GM13977 (cell line): ENCODE measurements around the gene LACTB.
A peak's percentile ranks its signal among the peaks of the same experiment; 100 is the strongest.

Source experiments
- DNase-seq: peaks from one replicate; pipeline ENCODE4 v3.0.0; 2012; ENCODE audit warnings: low spot score
- CTCF ChIP-seq: IDR thresholded peaks from 2 replicates; pipeline ENCODE4 v1.5.1; 2012; ENCODE audit warnings: mild to moderate bottlenecking, control low read depth; ENCODE audit not compliant: insufficient read depth; ENCODE audit errors: extremely low read depth, missing control alignments
- in situ Hi-C: fragments of 300-500 bp; cut with MboI; formaldehyde crosslinking; loops from one replicate; pipeline ENCODE4 v1.12.0; 2022; ENCODE audit warnings: low sequenced_read_pairs, low pct_unique_long_range_greater_than_20kb, mixed read lengths, inconsistent platforms; ENCODE audit not compliant: unreplicated experiment

The LACTB gene

GRCh38 chr15:63121382-63122001, at the start of gene LACTB:
Gene LACTB (plus strand): TSS chr15:63121861. CDS start chr15:63121872, 11 bp downstream.
- in situ Hi-C loops: no loop called here
- no peak for TF ChIP-seq CTCF
- peak; percentile 89 for DNase-seq

- in situ Hi-C loops: no loop called here
- no peak for TF ChIP-seq CTCF
- DNase-seq: no peak
Observed at GRCh38 chr15:63072023-63072650, 49.5 kb upstream of the LACTB start.

GRCh38 chr15:63072809-63073277, 48.8 kb upstream of the LACTB start:
- in situ Hi-C loops: no loop called here
- TF ChIP-seq CTCF: no peak
- no peak for DNase-seq

- no peak for DNase-seq
- in situ Hi-C loops: no loop called here
- TF ChIP-seq CTCF: no peak
Observed at GRCh38 chr15:63073497-63074172, 48.0 kb upstream of the LACTB start.

GRCh38 chr15:63075015-63075983, 46.4 kb upstream of the LACTB start:
- no peak for DNase-seq
- TF ChIP-seq CTCF: no peak
- in situ Hi-C loops: no loop called here
